B cell (primary cell): ENCODE measurements around the gene ZWILCH. TPM values are rescaled to one million over a fixed set of nuclear protein-coding genes. Genes with fewer than 3 reads are reported as not detected.
A peak's percentile ranks its signal among the peaks of the same experiment; 100 is the strongest.

Experiments
- ATAC-seq: fragments of 200-7000 bp; cut with Tn5 transposase; one replicate; pipeline ENCODE4 v1.10.0; 2021; ENCODE audit warnings: low read depth, mild to moderate bottlenecking, moderate number of reproducible peaks, moderate library complexity
- CTCF ChIA-PET: fragments of 350-600 bp; sonication (Branson Sonifier 250); formaldehyde crosslinking; loops from one replicate; lab custom pipeline; 2021; ENCODE audit warnings: antibody characterized with exemption, inconsistent platforms; lab: Charles Lee
- POLR2A ChIA-PET: fragments of 350-600 bp; sonication (Branson Sonifier 250); formaldehyde crosslinking; loops from one replicate; lab custom pipeline; 2021; ENCODE audit warnings: antibody characterized with exemption; lab: Charles Lee
- DNase-seq: peaks from one replicate; pipeline ENCODE4 v3.0.0; 2013
- H2AFZ ChIP-seq: 2 replicates; pipeline ENCODE4 v1.6.1; 2012; ENCODE audit warnings: mild to moderate bottlenecking, low read depth, low read length; ENCODE audit not compliant: insufficient read depth, poor library complexity, severe bottlenecking
- H3K27ac ChIP-seq, 2 donors: 1 replicate in 1 of 2; 2 replicates in 1 of 2; pipeline ENCODE4 v1.5.1; 2012 to 2013; ENCODE audit warnings: low read length in 2 of 2, mild to moderate bottlenecking in 2 of 2, moderate library complexity in 1 of 2
- H3K27me3 ChIP-seq, 4 experiments: fragments of 200-600 bp in 1 of 4; sonication (generic) in 1 of 4; replicated peaks in 1 of 4; 1 replicate in 2 of 4; 2 replicates in 2 of 4; pipeline versions ENCODE4 v1.6.1 to v1.7.0; 2013 to 2016; ENCODE audit warnings: low read length in 3 of 4, mild to moderate bottlenecking in 2 of 4, mixed read lengths in 1 of 4, moderate library complexity in 1 of 4; ENCODE audit not compliant: insufficient read depth in 4 of 4, control insufficient read depth in 3 of 4; ENCODE audit errors: control extremely low read depth in 1 of 4
- H3K36me3 ChIP-seq, 2 experiments: replicated peaks in 1 of 2; 1 replicate in 1 of 2; 2 replicates in 1 of 2; pipeline versions ENCODE4 v1.6.1 to v1.7.1; 2013; ENCODE audit warnings: low read length in 1 of 2; ENCODE audit not compliant: insufficient read depth in 2 of 2, control insufficient read depth in 1 of 2; ENCODE audit errors: control extremely low read depth in 1 of 2, extremely low read depth in 1 of 2
- H3K4me1 ChIP-seq, 2 donors: fragments of 200-600 bp in 1 of 2; sonication (generic) in 1 of 2; 1 replicate in 1 of 2; 2 replicates in 1 of 2; pipeline versions ENCODE4 v1.5.1 to v1.6.1; 2013 to 2017; ENCODE audit warnings: low read length in 2 of 2; ENCODE audit not compliant: control insufficient read depth in 2 of 2, insufficient read depth in 2 of 2
- H3K4me2 ChIP-seq: replicated peaks from 2 replicates; pipeline ENCODE3; 2012; ENCODE audit warnings: mild to moderate bottlenecking, low read depth, low read length; ENCODE audit not compliant: poor library complexity, severe bottlenecking
- H3K4me3 ChIP-seq, 5 experiments: fragments of 200-600 bp in 1 of 5; sonication (generic) in 1 of 5; 1 replicate in 3 of 5; 2 replicates in 2 of 5; pipeline versions ENCODE4 v1.5.1 to v1.7.0; 2011 to 2016; ENCODE audit warnings: low read length in 4 of 5, mild to moderate bottlenecking in 4 of 5, low read depth in 2 of 5, control low read depth in 1 of 5, moderate library complexity in 1 of 5; ENCODE audit not compliant: insufficient read depth in 1 of 5; ENCODE audit errors: control extremely low read depth in 1 of 5, extremely low read depth in 1 of 5
- H3K79me2 ChIP-seq: fragments of 200-600 bp; sonication (generic); one replicate; pipeline ENCODE4 v1.6.0; 2016; ENCODE audit warnings: low read length; ENCODE audit not compliant: control insufficient read depth, insufficient read depth
- H3K9ac ChIP-seq: fragments of 200-600 bp; sonication (generic); 2 replicates; pipeline ENCODE4 v1.6.1; 2017; ENCODE audit warnings: mild to moderate bottlenecking, low read length, moderate library complexity
- H3K9me3 ChIP-seq, 3 donors: one replicate each; pipeline versions ENCODE4 v1.6.1 to v1.7.1; 2013; ENCODE audit warnings: low read length in 2 of 3; ENCODE audit not compliant: control insufficient read depth in 2 of 3, insufficient read depth in 1 of 3; ENCODE audit errors: control extremely low read depth in 1 of 3
- H4K20me1 ChIP-seq: 2 replicates; pipeline ENCODE4 v1.6.0; 2012; ENCODE audit warnings: mild to moderate bottlenecking, low read length; ENCODE audit not compliant: insufficient read depth, control insufficient read depth, poor library complexity, severe bottlenecking
- H3K27ac Mint-ChIP-seq: one replicate; pipeline ENCODE4 v1.8.0; 2021; ENCODE audit warnings: mixed read lengths
- H3K27me3 Mint-ChIP-seq: one replicate; pipeline ENCODE4 v1.8.0; 2021; ENCODE audit warnings: mixed read lengths
- H3K4me1 Mint-ChIP-seq: one replicate; pipeline ENCODE4 v1.8.0; 2021; ENCODE audit warnings: mixed read lengths
- H3K4me3 Mint-ChIP-seq: one replicate; pipeline ENCODE4 v1.8.0; 2021; ENCODE audit warnings: mixed read lengths
- H3K9me3 Mint-ChIP-seq: one replicate; pipeline ENCODE4 v1.8.0; 2022; ENCODE audit warnings: mixed read lengths; ENCODE audit not compliant: insufficient read depth
- EZH2 ChIP-seq: IDR thresholded peaks from 2 replicates; pipeline ENCODE4 v1.6.1; 2012; ENCODE audit warnings: borderline replicate concordance, low read depth, mild to moderate bottlenecking, moderate library complexity, low read length; ENCODE audit not compliant: insufficient read depth, poor library complexity, severe bottlenecking
- WGBS: methylation state at CpG from one replicate; pipeline ENCODE4 v1.1.5; 2013; ENCODE audit warnings: missing lambda C conversion rate; ENCODE audit not compliant: insufficient coverage; 5-methylcytosine and 5-hydroxymethylcytosine counted together
- intact Hi-C: fragments of 100-400 bp; cut with micrococcal nuclease; formaldehyde crosslinking; loops from one replicate; pipeline ENCODE4 v1.10.0; 2022
- polyA plus RNA-seq: library from polyadenylated mRNA; depleted of rRNA; stranded (reverse); fragments of >200 nt; gene quantifications from 2 replicates; pipeline ENCODE4 v1.2.3, GENCODE V29; 2012
- total RNA-seq, 2 donors: library from RNA; stranded (reverse); fragments of 120-200 nt in 1 of 2; gene quantifications; 1 replicate in 1 of 2; 2 replicates in 1 of 2; pipeline versions ENCODE4 v1.2.3 to v1.2.4, GENCODE V29; 2013 to 2022
- TF ChIP-seq, protein P1 (sequence below): fragments of 200-600 bp; IDR thresholded peaks from one replicate; pipeline ENCODE4 v1.8.0; 2022; ENCODE audit warnings: antibody characterized with exemption, mild to moderate bottlenecking

ZWILCH gene
- total and polyA plus RNA-seq, 2 donors (not counting 1 experiment from before 2014, with no cell fraction given), result 2.8 to 11.3 TPM

DNA sequence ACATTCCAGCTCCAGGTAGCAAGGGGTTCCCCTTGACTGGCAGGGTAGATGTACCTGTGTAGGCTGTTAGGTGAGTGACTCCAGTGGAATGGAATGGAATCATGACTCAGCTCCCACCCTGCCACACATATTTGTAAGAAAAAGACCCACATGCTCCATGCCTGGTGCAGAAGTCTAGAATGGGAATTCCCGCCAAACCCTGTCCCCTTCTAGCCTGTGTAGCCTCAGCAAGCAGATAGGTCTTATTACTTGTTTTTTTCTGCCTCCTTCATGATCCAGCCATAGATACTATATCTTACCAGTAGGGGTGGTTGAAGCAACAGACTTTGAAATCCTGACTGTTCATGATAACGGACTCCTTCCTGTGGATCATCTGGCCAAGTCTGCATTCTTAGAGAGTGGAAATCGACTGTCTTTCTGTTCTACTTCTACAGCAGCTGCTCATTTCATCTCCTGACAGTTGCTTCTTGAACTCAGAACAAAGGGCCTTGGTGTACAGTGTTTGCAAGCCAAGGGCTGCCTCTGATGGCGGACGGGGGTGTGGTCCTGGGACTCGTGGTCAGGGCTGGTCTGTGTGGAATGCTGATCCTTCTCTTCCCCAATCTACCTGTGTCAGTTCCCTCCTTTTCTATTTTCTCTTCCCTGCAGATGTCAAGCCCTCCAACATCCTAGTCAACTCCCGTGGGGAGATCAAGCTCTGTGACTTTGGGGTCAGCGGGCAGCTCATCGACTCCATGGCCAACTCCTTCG is 23.8 kb upstream of the ZWILCH start:
- H3K27ac ChIP-seq, result no peak overlapping the region
- ChIA-PET CTCF (interaction anchor here (1.0 kb wide), 1 partner anchor 17 kb away, joined by 3 read pairs; the partner anchor contains the start of gene SNAPC5), POLR2A (no interaction called here)
- H3K4me1 ChIP-seq, result no peaks in the 10 kb centered on the region
- Mint-ChIP-seq H3K27ac (no peak overlapping the region), H3K4me3 (no peak overlapping the region), H3K27me3 (no peaks in the 10 kb centered on the region), H3K4me1 (no peaks in the 10 kb centered on the region), H3K9me3 (no peaks in the 10 kb centered on the region)
- H3K79me2 ChIP-seq, result no peaks in the 10 kb centered on the region
- no peak overlapping the region for H3K4me3 ChIP-seq
- H3K27me3 ChIP-seq, result no peaks in the 10 kb centered on the region
- DNase-seq (no peak), ATAC-seq (no peak)
- H3K9me3 ChIP-seq, result no peaks in the 10 kb centered on the region
- intact Hi-C loops, result no loop called here
- H2AFZ ChIP-seq, result no peak overlapping the region
- TF ChIP-seq, protein P1, sequence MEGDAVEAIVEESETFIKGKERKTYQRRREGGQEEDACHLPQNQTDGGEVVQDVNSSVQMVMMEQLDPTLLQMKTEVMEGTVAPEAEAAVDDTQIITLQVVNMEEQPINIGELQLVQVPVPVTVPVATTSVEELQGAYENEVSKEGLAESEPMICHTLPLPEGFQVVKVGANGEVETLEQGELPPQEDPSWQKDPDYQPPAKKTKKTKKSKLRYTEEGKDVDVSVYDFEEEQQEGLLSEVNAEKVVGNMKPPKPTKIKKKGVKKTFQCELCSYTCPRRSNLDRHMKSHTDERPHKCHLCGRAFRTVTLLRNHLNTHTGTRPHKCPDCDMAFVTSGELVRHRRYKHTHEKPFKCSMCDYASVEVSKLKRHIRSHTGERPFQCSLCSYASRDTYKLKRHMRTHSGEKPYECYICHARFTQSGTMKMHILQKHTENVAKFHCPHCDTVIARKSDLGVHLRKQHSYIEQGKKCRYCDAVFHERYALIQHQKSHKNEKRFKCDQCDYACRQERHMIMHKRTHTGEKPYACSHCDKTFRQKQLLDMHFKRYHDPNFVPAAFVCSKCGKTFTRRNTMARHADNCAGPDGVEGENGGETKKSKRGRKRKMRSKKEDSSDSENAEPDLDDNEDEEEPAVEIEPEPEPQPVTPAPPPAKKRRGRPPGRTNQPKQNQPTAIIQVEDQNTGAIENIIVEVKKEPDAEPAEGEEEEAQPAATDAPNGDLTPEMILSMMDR, result no peak
- TF ChIP-seq EZH2, result no peak
- H3K4me2 ChIP-seq, result no peak overlapping the region
- peaks cover 0 to 36% of the 10 kb centered on the region in 2 experiments for H3K36me3 ChIP-seq
- no peaks in the 10 kb centered on the region for H4K20me1 ChIP-seq
- no peak overlapping the region for H3K9ac ChIP-seq
- WGBS, result 98% methylated on average over 8 of the region's 10 CpGs

DNA sequence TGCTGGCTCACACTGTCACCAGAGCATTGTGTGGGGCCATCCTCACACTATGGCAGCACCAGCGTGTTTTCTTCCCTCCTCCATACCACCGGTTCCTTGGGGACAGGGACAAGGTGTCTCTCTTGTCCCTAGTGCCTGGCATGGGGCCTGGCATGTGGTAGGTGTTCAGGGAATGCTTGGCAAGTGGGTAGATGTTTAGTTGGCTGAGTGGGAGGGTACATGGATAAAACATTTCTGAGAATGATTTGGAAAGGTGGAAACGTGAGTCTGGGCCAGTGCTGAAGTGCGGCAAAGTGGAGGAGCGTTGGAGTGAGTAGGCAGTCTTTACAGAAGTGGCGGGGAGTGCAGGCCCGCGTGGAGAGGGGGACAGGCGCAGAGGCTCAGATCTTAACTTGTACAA is 22.6 kb upstream of the ZWILCH start:
- no peak overlapping the region for H3K9ac ChIP-seq
- intact Hi-C loops, result no loop called here
- H3K27ac Mint-ChIP-seq, result peak overlapping the region; percentile 4
- H3K9me3 ChIP-seq, result no peaks in the 10 kb centered on the region
- no peak overlapping the region for H3K4me2 ChIP-seq
- no peaks in the 10 kb centered on the region for H3K4me1 Mint-ChIP-seq
- TF ChIP-seq, protein P1, result no peak
- no peak for TF ChIP-seq EZH2
- CTCF ChIA-PET, result no interaction called here
- H3K27ac ChIP-seq, result no peak overlapping the region
- no peaks in the 10 kb centered on the region for H3K4me1 ChIP-seq
- no peaks in the 10 kb centered on the region for H3K27me3 Mint-ChIP-seq
- H3K4me3 Mint-ChIP-seq, result no peak overlapping the region
- H3K36me3 ChIP-seq, result peaks cover 5 to 48% of the 10 kb centered on the region in 2 experiments
- POLR2A ChIA-PET, result no interaction called here
- H4K20me1 ChIP-seq, result no peaks in the 10 kb centered on the region
- no peak overlapping the region for H3K4me3 ChIP-seq
- ATAC-seq (no peak), DNase-seq (no peak)
- WGBS, result 94% methylated on average over 4 of the region's 9 CpGs
- no peak overlapping the region for H2AFZ ChIP-seq
- H3K9me3 Mint-ChIP-seq, result no peaks in the 10 kb centered on the region
- H3K79me2 ChIP-seq, result no peaks in the 10 kb centered on the region
- H3K27me3 ChIP-seq, result no peaks in the 10 kb centered on the region
